Measurements from ENCODE around the gene ANXA8.

DNA sequence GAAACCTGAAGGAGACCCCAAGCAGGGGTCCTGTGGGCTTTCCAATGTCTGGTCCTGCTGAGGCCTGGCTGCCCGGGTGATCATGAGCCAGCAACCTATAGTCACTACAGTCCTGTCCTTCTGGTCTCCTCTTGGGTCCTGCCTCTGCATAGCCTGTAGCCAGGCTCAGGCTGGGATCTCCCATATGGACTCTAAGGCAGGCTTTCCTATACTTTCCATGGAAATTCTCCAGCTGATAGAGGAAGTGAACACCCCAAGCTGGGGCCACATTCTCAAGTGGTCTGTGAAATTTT lies 26.4 kb downstream of the ANXA8 start:
- TF ChIP-seq, protein P1, sequence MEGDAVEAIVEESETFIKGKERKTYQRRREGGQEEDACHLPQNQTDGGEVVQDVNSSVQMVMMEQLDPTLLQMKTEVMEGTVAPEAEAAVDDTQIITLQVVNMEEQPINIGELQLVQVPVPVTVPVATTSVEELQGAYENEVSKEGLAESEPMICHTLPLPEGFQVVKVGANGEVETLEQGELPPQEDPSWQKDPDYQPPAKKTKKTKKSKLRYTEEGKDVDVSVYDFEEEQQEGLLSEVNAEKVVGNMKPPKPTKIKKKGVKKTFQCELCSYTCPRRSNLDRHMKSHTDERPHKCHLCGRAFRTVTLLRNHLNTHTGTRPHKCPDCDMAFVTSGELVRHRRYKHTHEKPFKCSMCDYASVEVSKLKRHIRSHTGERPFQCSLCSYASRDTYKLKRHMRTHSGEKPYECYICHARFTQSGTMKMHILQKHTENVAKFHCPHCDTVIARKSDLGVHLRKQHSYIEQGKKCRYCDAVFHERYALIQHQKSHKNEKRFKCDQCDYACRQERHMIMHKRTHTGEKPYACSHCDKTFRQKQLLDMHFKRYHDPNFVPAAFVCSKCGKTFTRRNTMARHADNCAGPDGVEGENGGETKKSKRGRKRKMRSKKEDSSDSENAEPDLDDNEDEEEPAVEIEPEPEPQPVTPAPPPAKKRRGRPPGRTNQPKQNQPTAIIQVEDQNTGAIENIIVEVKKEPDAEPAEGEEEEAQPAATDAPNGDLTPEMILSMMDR (IDR thresholded peaks at IDR 0.05), result no peak
- TF ChIP-seq POLR2AphosphoS5 (IDR thresholded peaks at IDR 0.05; ENCODE audit: low read depth, low read length) (no peak), SIN3A (IDR thresholded peaks at IDR 0.05; ENCODE audit: borderline replicate concordance, insufficient read depth, low read depth, low read length) (no peak)

Data from Panc1 (cell line).